Karpas-422 (cell line): ENCODE results near the gene PRTN3. TPM values are rescaled to one million over a fixed set of nuclear protein-coding genes. Genes with fewer than 3 reads are reported as not detected.

Experiments used
- DNase-seq: peaks from one replicate; pipeline ENCODE4 v3.0.0-alpha.2; 2015
- H2AFZ ChIP-seq: fragments of 200-600 bp; sonication (generic); 2 replicates; pipeline ENCODE4 v1.6.1; 2014; ENCODE audit warnings: antibody characterized with exemption, low read length, mixed read lengths
- H3K27ac ChIP-seq: fragments of 200-600 bp; sonication (generic); 2 replicates; pipeline ENCODE4 v1.5.1; 2014; ENCODE audit warnings: mild to moderate bottlenecking, low read length, moderate library complexity
- H3K27me3 ChIP-seq: fragments of 200-600 bp; sonication (generic); 2 replicates; pipeline ENCODE4 v1.6.1; 2014; ENCODE audit warnings: low read length, mixed read lengths
- H3K36me3 ChIP-seq: fragments of 200-600 bp; sonication (generic); 2 replicates; pipeline ENCODE4 v1.6.1; 2014; ENCODE audit warnings: low read length, mixed read lengths; ENCODE audit not compliant: insufficient read depth
- H3K4me1 ChIP-seq: fragments of 200-600 bp; sonication (generic); 2 replicates; pipeline ENCODE4 v1.6.1; 2014; ENCODE audit warnings: mild to moderate bottlenecking, low read length, mixed read lengths
- H3K4me2 ChIP-seq: fragments of 200-600 bp; sonication (generic); 2 replicates; pipeline ENCODE4 v1.6.1; 2014; ENCODE audit warnings: low read length, low read depth, mild to moderate bottlenecking; ENCODE audit not compliant: poor library complexity, severe bottlenecking
- H3K4me3 ChIP-seq: fragments of 200-600 bp; sonication (generic); 2 replicates; pipeline ENCODE4 v1.5.1; 2014; ENCODE audit warnings: mild to moderate bottlenecking, antibody characterized with exemption, low read length, mixed read lengths
- H3K79me2 ChIP-seq: fragments of 200-600 bp; sonication (generic); 2 replicates; pipeline ENCODE4 v1.6.1; 2014; ENCODE audit warnings: mild to moderate bottlenecking, low read length, mixed read lengths
- H3K9ac ChIP-seq: fragments of 200-600 bp; sonication (generic); 2 replicates; pipeline ENCODE4 v1.6.0; 2014; ENCODE audit warnings: low read length
- H3K9me2 ChIP-seq: fragments of 200-600 bp; sonication (generic), shearing (Covaris generic); replicated peaks from 2 replicates; pipeline ENCODE4 v1.6.0; 2014; ENCODE audit warnings: mild to moderate bottlenecking, low read length, moderate library complexity; ENCODE audit not compliant: insufficient read depth
- H3K9me3 ChIP-seq: fragments of 300-700, 200-600 bp; sonication (generic); 2 replicates; pipeline ENCODE4 v1.6.1; 2014; ENCODE audit warnings: low read length, mixed read lengths
- H4K20me1 ChIP-seq: fragments of 200-600 bp; sonication (generic); 2 replicates; pipeline ENCODE4 v1.6.1; 2014; ENCODE audit warnings: mild to moderate bottlenecking, antibody characterized with exemption, low read length, low read depth; ENCODE audit not compliant: insufficient read depth
- total RNA-seq: library from RNA; depleted of rRNA; stranded (reverse); fragments of >200 nt; shearing (Covaris generic); gene quantifications from 2 replicates; pipeline ENCODE4 v1.2.3, GENCODE V29; 2014; ENCODE audit warnings: low replicate concordance

PRTN3 gene
- total RNA-seq, 1 experiment from 2014 or later, result not detected

GRCh38 chr19:801861-802497 is 38.8 kb upstream of the PRTN3 start:
- Histone ChIP-seq H3K27ac (no peak overlapping the region), H3K4me3 (no peak overlapping the region), H3K9me3 (no peaks in the 10 kb centered on the region), H3K4me2 (no peak overlapping the region), H2AFZ (no peak overlapping the region), H3K36me3 (peaks cover 66% of the 10 kb centered on the region), H3K9me2 (no peaks in the 10 kb centered on the region), H4K20me1 (peaks cover 82% of the 10 kb centered on the region), H3K9ac (no peak overlapping the region), H3K27me3 (no peaks in the 10 kb centered on the region), H3K79me2 (peaks cover 63% of the 10 kb centered on the region), H3K4me1 (peaks cover 13% of the 10 kb centered on the region)
- no peak for DNase-seq

DNA sequence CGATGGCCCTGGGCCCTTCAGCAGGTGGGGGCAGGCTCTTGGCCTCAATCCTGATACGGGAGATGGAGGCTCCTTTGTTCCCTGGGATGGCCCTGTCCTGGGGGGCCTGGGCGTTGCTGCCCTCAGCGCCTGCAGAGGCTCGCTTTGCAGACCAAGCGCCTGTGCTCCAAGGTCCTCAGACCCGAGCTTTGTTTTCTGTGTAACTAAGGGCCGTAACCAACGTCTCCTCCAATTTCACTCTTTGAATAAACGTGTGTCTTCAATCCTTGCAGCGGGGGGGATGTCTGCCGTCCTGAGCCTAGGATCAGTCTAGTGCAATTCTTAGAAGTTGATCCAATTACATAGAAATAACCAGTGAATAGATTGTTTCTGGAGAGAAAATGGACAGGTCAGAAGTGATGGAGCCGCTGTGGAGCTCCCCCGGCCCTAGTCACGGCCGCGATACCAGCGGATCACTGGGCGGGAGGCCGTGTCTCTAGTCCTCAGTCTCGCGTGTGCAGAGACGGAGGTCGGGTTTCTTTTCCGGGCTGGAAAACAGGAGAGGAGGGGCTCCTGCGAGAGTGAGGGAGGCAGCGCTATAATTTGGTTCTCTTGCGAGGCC is 38.2 kb upstream of the PRTN3 start:
- no peaks in the 10 kb centered on the region for H3K9me3 ChIP-seq
- H4K20me1 ChIP-seq, result peaks cover 88% of the 10 kb centered on the region
- no peak overlapping the region for H3K4me2 ChIP-seq
- peaks cover 65% of the 10 kb centered on the region for H3K79me2 ChIP-seq
- peaks cover 13% of the 10 kb centered on the region for H3K4me1 ChIP-seq
- no peak for DNase-seq
- H3K9ac ChIP-seq, result no peak overlapping the region
- no peak overlapping the region for H3K27ac ChIP-seq
- H3K36me3 ChIP-seq, result peaks cover 73% of the 10 kb centered on the region
- H3K4me3 ChIP-seq, result no peak overlapping the region
- H3K9me2 ChIP-seq, result no peaks in the 10 kb centered on the region
- H3K27me3 ChIP-seq, result no peaks in the 10 kb centered on the region
- H2AFZ ChIP-seq, result no peak overlapping the region

- no peaks in the 10 kb centered on the region for H3K9me3 ChIP-seq
- no peak overlapping the region for H3K4me3 ChIP-seq
- H3K27ac ChIP-seq, result no peak overlapping the region
- no peak overlapping the region for H2AFZ ChIP-seq
- H3K9me2 ChIP-seq, result no peaks in the 10 kb centered on the region
- no peaks in the 10 kb centered on the region for H3K27me3 ChIP-seq
- H4K20me1 ChIP-seq, result peaks cover 91% of the 10 kb centered on the region
- peaks cover 13% of the 10 kb centered on the region for H3K4me1 ChIP-seq
- H3K9ac ChIP-seq, result no peak overlapping the region
- H3K79me2 ChIP-seq, result peaks cover 62% of the 10 kb centered on the region
- DNase-seq, result no peak
- peaks cover 76% of the 10 kb centered on the region for H3K36me3 ChIP-seq
- no peak overlapping the region for H3K4me2 ChIP-seq
Observed at GRCh38 chr19:803099-803561, 37.7 kb upstream of the PRTN3 start.

GRCh38 chr19:803686-804418 is 36.9 kb upstream of the PRTN3 start:
- H3K4me3 ChIP-seq, result no peak overlapping the region
- H3K36me3 ChIP-seq, result peaks cover 69% of the 10 kb centered on the region
- H2AFZ ChIP-seq, result no peak overlapping the region
- H3K27me3 ChIP-seq, result no peaks in the 10 kb centered on the region
- H3K4me2 ChIP-seq, result no peak overlapping the region
- H3K9ac ChIP-seq, result no peak overlapping the region
- H3K9me2 ChIP-seq, result no peaks in the 10 kb centered on the region
- no peak for DNase-seq
- no peak overlapping the region for H3K27ac ChIP-seq
- H3K9me3 ChIP-seq, result no peaks in the 10 kb centered on the region
- peaks cover 84% of the 10 kb centered on the region for H4K20me1 ChIP-seq
- H3K79me2 ChIP-seq, result peaks cover 55% of the 10 kb centered on the region
- peaks cover 9% of the 10 kb centered on the region for H3K4me1 ChIP-seq

- Histone ChIP-seq H3K9me3 (no peaks in the 10 kb centered on the region), H3K4me1 (peaks cover 1% of the 10 kb centered on the region), H3K4me2 (no peak overlapping the region), H3K4me3 (no peak overlapping the region), H3K27ac (no peak overlapping the region), H3K79me2 (peaks cover 47% of the 10 kb centered on the region), H4K20me1 (peaks cover 80% of the 10 kb centered on the region), H3K36me3 (peaks cover 65% of the 10 kb centered on the region), H3K9ac (no peak overlapping the region), H2AFZ (no peak overlapping the region), H3K27me3 (no peaks in the 10 kb centered on the region), H3K9me2 (no peaks in the 10 kb centered on the region)
- no peak for DNase-seq
Observed at GRCh38 chr19:804419-805165, 36.2 kb upstream of the PRTN3 start.

- H2AFZ ChIP-seq, result no peak overlapping the region
- H3K79me2 ChIP-seq, result peaks cover 42% of the 10 kb centered on the region
- H3K4me1 ChIP-seq, result no peaks in the 10 kb centered on the region
- no peaks in the 10 kb centered on the region for H3K9me3 ChIP-seq
- H4K20me1 ChIP-seq, result peaks cover 79% of the 10 kb centered on the region
- no peaks in the 10 kb centered on the region for H3K9me2 ChIP-seq
- H3K4me2 ChIP-seq, result no peak overlapping the region
- H3K27ac ChIP-seq, result no peak overlapping the region
- H3K4me3 ChIP-seq, result no peak overlapping the region
- no peak for DNase-seq
- H3K27me3 ChIP-seq, result no peaks in the 10 kb centered on the region
- H3K9ac ChIP-seq, result no peak overlapping the region
- H3K36me3 ChIP-seq, result peaks cover 65% of the 10 kb centered on the region
Observed at GRCh38 chr19:805166-805551, 35.6 kb upstream of the PRTN3 start.

DNA sequence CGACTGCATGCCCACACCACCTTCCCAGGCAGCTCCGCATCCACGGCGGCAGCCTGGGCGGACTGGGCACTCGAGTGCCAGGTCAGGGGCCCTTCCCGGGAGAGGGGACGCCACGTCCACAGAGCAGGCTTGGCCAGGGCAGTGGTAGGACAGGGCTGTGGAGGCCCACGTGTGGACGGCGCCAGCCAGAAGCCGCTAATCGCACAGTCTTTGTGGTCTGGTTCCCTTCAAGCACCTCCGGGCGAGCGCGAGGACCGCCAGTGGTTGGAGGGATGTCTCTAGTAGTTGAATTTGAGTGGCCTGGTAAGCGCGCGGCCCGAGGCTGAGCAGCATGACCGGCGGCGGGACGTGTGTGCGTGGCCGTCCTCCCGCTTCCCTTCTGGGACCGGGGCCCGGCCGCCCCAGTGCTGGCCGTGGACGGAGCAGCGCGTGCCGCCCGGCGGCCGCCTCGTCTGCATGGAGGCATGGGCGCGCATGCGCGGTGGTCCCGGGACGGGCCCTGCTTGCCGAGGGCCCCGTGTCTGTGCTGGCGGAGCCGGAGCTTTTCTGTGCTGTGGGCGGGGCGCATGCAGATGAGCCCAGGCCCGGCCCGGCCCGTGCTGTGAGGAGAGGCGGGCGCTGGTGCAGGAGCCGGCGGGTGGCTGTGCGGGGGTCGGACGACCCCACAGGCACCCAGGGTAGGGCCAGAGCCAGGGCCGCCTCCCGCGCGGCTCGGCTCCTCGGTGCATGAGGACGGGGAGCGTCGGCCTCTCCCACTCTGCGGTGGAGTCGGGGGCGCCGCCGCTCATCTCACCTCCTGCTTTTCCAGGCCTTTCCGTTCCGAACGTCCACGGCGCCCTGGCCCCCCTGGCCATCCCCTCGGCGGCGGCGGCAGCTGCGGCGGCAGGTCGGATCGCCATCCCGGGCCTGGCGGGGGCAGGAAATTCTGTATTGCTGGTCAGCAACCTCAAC is 34.9 kb upstream of the PRTN3 start:
- peaks cover 66% of the 10 kb centered on the region for H3K36me3 ChIP-seq
- H3K9me2 ChIP-seq, result no peaks in the 10 kb centered on the region
- H3K9me3 ChIP-seq, result no peaks in the 10 kb centered on the region
- DNase-seq, result no peak
- no peaks in the 10 kb centered on the region for H3K27me3 ChIP-seq
- H3K27ac ChIP-seq, result no peak overlapping the region
- H3K4me1 ChIP-seq, result no peaks in the 10 kb centered on the region
- no peak overlapping the region for H3K4me2 ChIP-seq
- peaks cover 34% of the 10 kb centered on the region for H3K79me2 ChIP-seq
- H2AFZ ChIP-seq, result no peak overlapping the region
- H3K9ac ChIP-seq, result no peak overlapping the region
- H3K4me3 ChIP-seq, result no peak overlapping the region
- H4K20me1 ChIP-seq, result peaks cover 72% of the 10 kb centered on the region
